A549 (cell line): ENCODE results near the gene RAD50. TPM values are rescaled to one million over a fixed set of nuclear protein-coding genes. Genes with fewer than 3 reads are reported as not detected.

ENCODE experiments used
- ATAC-seq, 2 experiments: fragments of 200-7000 bp in 1 of 2; fragments of >200 bp in 1 of 2; cut with Nextera tagmentation in 1 of 2; cut with Tn5 transposase in 1 of 2; 3 replicates each; pipeline versions ENCODE4 v1.8.0 to v1.9.1; 2018 to 2020; ENCODE audit warnings: mild to moderate bottlenecking in 1 of 2, moderate library complexity in 1 of 2
- CTCF ChIA-PET: fragments of 300-600 bp; sonication (Branson Sonifier 250); formaldehyde crosslinking; extraction: SDS; loops from one replicate; lab custom pipeline; 2021; ENCODE audit warnings: antibody characterized with exemption, inconsistent platforms; lab: Yijun Ruan, JAX
- POLR2A ChIA-PET: fragments of 350-600 bp; formaldehyde crosslinking; extraction: SDS; loops from one replicate; lab custom pipeline; 2021; ENCODE audit warnings: antibody characterized with exemption, inconsistent platforms; lab: Yijun Ruan, JAX
- DNase-seq, 2 experiments: peaks; one replicate each; pipeline versions ENCODE4 v3.0.0 to v3.0.0-alpha.2; 2011 to 2016; ENCODE audit warnings: low read depth in 1 of 2, low spot score in 1 of 2
- FAIRE-seq: peaks from 2 replicates; lab custom pipeline; 2011; peaks lifted over from hg19 to GRCh38; lab: Jason Lieb, UNC
- H3K27ac ChIP-seq, 2 experiments: fragments of >200 bp; sonication (Bioruptor Twin); formaldehyde crosslinking; 3 replicates each; pipeline ENCODE4 v1.5.1; 2016 to 2017
- H3K4me1 ChIP-seq: fragments of >200 bp; sonication (Bioruptor Twin); formaldehyde crosslinking; 3 replicates; pipeline ENCODE4 v1.6.1; 2016
- H3K4me2 ChIP-seq: fragments of >200 bp; sonication (Bioruptor Twin); formaldehyde crosslinking; 3 replicates; pipeline ENCODE4 v1.6.1; 2016
- H3K4me3 ChIP-seq: fragments of >200 bp; sonication (Bioruptor Twin); formaldehyde crosslinking; 3 replicates; pipeline ENCODE4 v1.5.1; 2016
- H3K9me3 ChIP-seq: fragments of >200 bp; sonication (Bioruptor Twin); formaldehyde crosslinking; 3 replicates; pipeline ENCODE4 v1.6.1; 2016
- CBX2 ChIP-seq: fragments of 200-600 bp; sonication (generic); IDR thresholded peaks from 2 replicates; pipeline ENCODE4 v1.6.1; 2016; ENCODE audit warnings: low read depth, mild to moderate bottlenecking, borderline replicate concordance
- CTCF ChIP-seq: fragments of >200 bp; sonication (Bioruptor Twin); formaldehyde crosslinking; IDR thresholded peaks from 3 replicates; pipeline ENCODE4 v1.5.1; 2016
- EHMT2 ChIP-seq: fragments of 200-600 bp; sonication (generic); IDR thresholded peaks from 2 replicates; pipeline ENCODE4 v1.6.1; 2016; ENCODE audit warnings: antibody characterized with exemption, low read depth, mild to moderate bottlenecking, moderate library complexity
- FOSB ChIP-seq: fragments of 250-450 bp; sonication (Bioruptor Pico); IDR thresholded peaks from 2 replicates; pipeline ENCODE4 v1.5.0; 2020; ENCODE audit warnings: mild to moderate bottlenecking, moderate library complexity
- GATA3 ChIP-seq: IDR thresholded peaks from 2 replicates; pipeline ENCODE4 v1.6.1; 2012; ENCODE audit warnings: borderline replicate concordance
- HES2 ChIP-seq: fragments of >200 bp; sonication (Bioruptor Twin); formaldehyde crosslinking; IDR thresholded peaks from 2 replicates; pipeline ENCODE4 v1.6.1; 2016
- HOXB5 ChIP-seq: fragments of 250-450 bp; sonication (Bioruptor Pico); IDR thresholded peaks from 2 replicates; pipeline ENCODE4 v1.5.0; 2020; ENCODE audit warnings: mild to moderate bottlenecking, moderate library complexity
- JUN ChIP-seq, 2 experiments: fragments of >200 bp; sonication (Bioruptor Twin); formaldehyde crosslinking; IDR thresholded peaks; 2 replicates in 1 of 2; 3 replicates in 1 of 2; pipeline ENCODE4 v1.6.1; 2016 to 2017
- JUNB ChIP-seq: fragments of >200 bp; sonication (Bioruptor Twin); formaldehyde crosslinking; IDR thresholded peaks from 2 replicates; pipeline ENCODE4 v1.6.1; 2016
- KDM1A ChIP-seq: fragments of 200-600 bp; sonication (generic); IDR thresholded peaks from 2 replicates; pipeline ENCODE4 v1.6.1; 2016; ENCODE audit warnings: low read depth, mild to moderate bottlenecking
- KDM5A ChIP-seq: fragments of 200-600 bp; sonication (generic); IDR thresholded peaks from 2 replicates; pipeline ENCODE4 v1.6.1; 2016; ENCODE audit warnings: antibody characterized with exemption, mild to moderate bottlenecking
- MAFK ChIP-seq: fragments of 450-650 bp; IDR thresholded peaks from 2 replicates; pipeline ENCODE4 v1.6.1; 2014; ENCODE audit not compliant: partially characterized antibody
- MAX ChIP-seq: IDR thresholded peaks from 2 replicates; pipeline ENCODE4 v1.6.1; 2012
- MAZ ChIP-seq: fragments of 150-350 bp; IDR thresholded peaks from 2 replicates; pipeline ENCODE4 v1.6.1; 2014; ENCODE audit warnings: antibody characterized with exemption, low read depth, low read length, borderline replicate concordance
- NPAS2 ChIP-seq: fragments of 250-450 bp; sonication (Bioruptor Pico); IDR thresholded peaks from 2 replicates; pipeline ENCODE4 v1.8.0; 2022; ENCODE audit warnings: mild to moderate bottlenecking, moderate library complexity, borderline replicate concordance
- PBX3 ChIP-seq: IDR thresholded peaks from 2 replicates; pipeline ENCODE4 v1.6.1; 2012
- POLR2A ChIP-seq: IDR thresholded peaks from 2 replicates; pipeline ENCODE4 v1.6.1; 2012; ENCODE audit warnings: mild to moderate bottlenecking, low read length
- POLR2AphosphoS2 ChIP-seq: conservative IDR thresholded peaks from 2 replicates; pipeline ENCODE4 v1.6.1; 2012; ENCODE audit warnings: low read length, improper control_type of control experiment, inconsistent platforms
- RAD21 ChIP-seq, 2 experiments: fragments of >200 bp in 1 of 2; sonication (Bioruptor Twin) in 1 of 2; formaldehyde crosslinking in 1 of 2; IDR thresholded peaks in 1 of 2; conservative IDR thresholded peaks in 1 of 2; 2 replicates in 1 of 2; 3 replicates in 1 of 2; pipeline ENCODE4 v1.6.1; 2012 to 2018; ENCODE audit warnings: inconsistent platforms in 1 of 2
- RFX5 ChIP-seq: fragments of 450-650 bp; IDR thresholded peaks from 2 replicates; pipeline ENCODE4 v1.7.1; 2014; ENCODE audit warnings: antibody characterized with exemption, mild to moderate bottlenecking, moderate library complexity
- RNF2 ChIP-seq: fragments of 200-600 bp; sonication (generic); IDR thresholded peaks from 2 replicates; pipeline ENCODE4 v1.6.1; 2016; ENCODE audit warnings: low read depth, mild to moderate bottlenecking, antibody characterized with exemption, moderate library complexity, borderline replicate concordance
- SMC3 ChIP-seq: fragments of >200 bp; sonication (Bioruptor Twin); formaldehyde crosslinking; IDR thresholded peaks from 3 replicates; pipeline ENCODE4 v1.6.1; 2018; ENCODE audit warnings: inconsistent platforms
- SREBF2 ChIP-seq: fragments of 450-650 bp; IDR thresholded peaks from 2 replicates; pipeline ENCODE4 v1.6.1; 2014; ENCODE audit warnings: mild to moderate bottlenecking, moderate library complexity
- TFCP2L1 ChIP-seq: fragments of 250-450 bp; sonication (Bioruptor Pico); IDR thresholded peaks from 2 replicates; pipeline ENCODE4 v1.5.0; 2021; ENCODE audit warnings: mild to moderate bottlenecking
- USF2 ChIP-seq: fragments of 450-650 bp; IDR thresholded peaks from 2 replicates; pipeline ENCODE4 v1.6.1; 2014; ENCODE audit warnings: antibody characterized with exemption
- ZNF302 ChIP-seq: fragments of 250-450 bp; sonication (Bioruptor Pico); IDR thresholded peaks from 2 replicates; pipeline ENCODE4 v1.9.0; 2021; ENCODE audit warnings: inconsistent platforms, mild to moderate bottlenecking, moderate library complexity
- ZSCAN20 ChIP-seq: fragments of 250-450 bp; sonication (Bioruptor Pico); IDR thresholded peaks from 2 replicates; pipeline ENCODE4 v1.8.0; 2022; ENCODE audit warnings: mild to moderate bottlenecking, moderate library complexity
- WGBS: methylation state at CpG from one replicate; pipeline ENCODE4 v1.1.6; 2017; ENCODE audit errors: missing lambda C conversion rate; 5-methylcytosine and 5-hydroxymethylcytosine counted together
- polyA plus RNA-seq, 4 experiments: library from polyadenylated mRNA; depleted of rRNA in 3 of 4; stranded (reverse); fragments of >200 nt; fragmentation: RNase III in 1 of 4; extraction: RNeasy Plus Mini Kit Qiagen cat#74134 plus additional on column Dnase treatment in 1 of 4; gene quantifications; 2 replicates in 3 of 4; 3 replicates in 1 of 4; pipeline ENCODE4 v1.2.3, GENCODE V29; 2011 to 2017

RAD50 gene
- polyA plus RNA-seq, 2 of the 4 experiments (the other 2 are of a cell fraction) = 39.6 to 81.5 TPM

GRCh38 chr5:132661231-132662003 is 104.6 kb downstream of the RAD50 start:
- no peak for TF ChIP-seq USF2
- TF ChIP-seq RAD21 (conservative IDR thresholded peaks at IDR 0.05 in 1 of 2, IDR thresholded peaks at IDR 0.05 in 1 of 2) = peak in 1 of 2 experiments; percentile 28; a peak in 2 of 5 replicates
- H3K4me3 ChIP-seq = no peak overlapping the region
- ATAC-seq = peak; percentile 17 to 32; a peak in 4 of 6 replicates
- H3K4me1 ChIP-seq = no peaks in the 10 kb centered on the region
- H3K27ac ChIP-seq = no peak overlapping the region
- no peak for FAIRE-seq
- no peak for DNase-seq
- POLR2A ChIA-PET = no interaction called here
- H3K9me3 ChIP-seq = no peaks in the 10 kb centered on the region
- H3K4me2 ChIP-seq = no peak overlapping the region
- CTCF ChIA-PET = interaction anchor here (0.9 to 6.4 kb wide), 3 partner anchors 17 to 134 kb away, joined by 3 to 37 read pairs (median 3); no protein-coding TSS in a partner anchor
- 83% methylated on average over 12 of the region's 12 CpGs for WGBS

GRCh38 chr5:132662004-132662401 is 105.2 kb downstream of the RAD50 start:
- H3K27ac ChIP-seq = no peak overlapping the region
- DNase-seq = no peak
- no peak for TF ChIP-seq JUNB
- no peak for TF ChIP-seq POLR2A
- no peak for TF ChIP-seq MAFK
- no peak for TF ChIP-seq RAD21 (conservative IDR thresholded peaks at IDR 0.05 in 1 of 2, IDR thresholded peaks at IDR 0.05 in 1 of 2)
- TF ChIP-seq NPAS2 (CRISPR knock-in tag) = no peak
- no peak for TF ChIP-seq EHMT2
- TF ChIP-seq FOSB = no peak
- no peak for TF ChIP-seq RFX5
- no peak for TF ChIP-seq RNF2
- TF ChIP-seq GATA3 = no peak
- no peak for TF ChIP-seq ZNF302 (CRISPR knock-in tag)
- TF ChIP-seq HOXB5 (CRISPR knock-in tag) = no peak
- no peak for TF ChIP-seq CBX2
- no peak for TF ChIP-seq KDM1A
- TF ChIP-seq ZSCAN20 (CRISPR knock-in tag) = no peak
- no peak for TF ChIP-seq TFCP2L1 (CRISPR knock-in tag)
- TF ChIP-seq JUN (IDR thresholded peaks at IDR 0.05) = no peak
- H3K4me2 ChIP-seq = no peak overlapping the region
- H3K4me3 ChIP-seq = no peak overlapping the region
- no peak; a peak in 1 of 6 replicates for ATAC-seq
- CTCF ChIA-PET = interaction anchor here (1.0 to 6.4 kb wide), 2 partner anchors 16 to 25 kb away, joined by 3 to 37 read pairs; no protein-coding TSS in a partner anchor
- no peaks in the 10 kb centered on the region for H3K9me3 ChIP-seq
- WGBS = 93% methylated on average over 9 of the region's 9 CpGs
- POLR2A ChIA-PET = no interaction called here
- FAIRE-seq = no peak
- no peaks in the 10 kb centered on the region for H3K4me1 ChIP-seq

GRCh38 chr5:132662925-132663770 is 106.4 kb downstream of the RAD50 start:
- Histone ChIP-seq H3K4me2 (no peak overlapping the region), H3K27ac (no peak overlapping the region), H3K9me3 (no peaks in the 10 kb centered on the region), H3K4me3 (no peak overlapping the region), H3K4me1 (no peaks in the 10 kb centered on the region)
- POLR2A ChIA-PET = no interaction called here
- TF ChIP-seq CTCF (no peak), MAX (no peak), KDM5A (no peak), HOXB5 (CRISPR knock-in tag) (no peak), MAZ (no peak), SREBF2 (no peak), HES2 (no peak), POLR2AphosphoS2 (no peak), SMC3 (no peak), PBX3 (no peak), ZSCAN20 (CRISPR knock-in tag) (no peak)
- peak; percentile 36 to 52; a peak in 5 of 6 replicates for ATAC-seq
- 85% methylated on average over 24 of the region's 25 CpGs for WGBS
- peak in 1 of 2 experiments; percentile 13 for DNase-seq
- CTCF ChIA-PET = interaction anchor here (0.6 to 6.4 kb wide), 5 partner anchors 11 to 148 kb away, joined by 3 to 37 read pairs (median 3); no protein-coding TSS in a partner anchor
- no peak for FAIRE-seq
